ENCODE results near the gene KIF3A.
A peak's percentile ranks its signal among the peaks of the same experiment; 100 is the strongest.

The KIF3A gene

GRCh38 chr5:132736853-132737833 is at the start of gene KIF3A:
KIF3A (minus strand) TSS chr5:132737546; CDS start chr5:132737419, 127 bp downstream.
- H3K9me3 ChIP-seq (ENCODE audit: low read length) = no peaks in the 10 kb centered on the region
- no peaks in the 10 kb centered on the region; the same call in 1 of the 2 replicates for H3K36me3 ChIP-seq (ENCODE audit: insufficient read depth, low read length)
- no peak within 1 kb of the TSS for H3K27ac ChIP-seq (ENCODE audit: low read depth, low read length, poor library complexity, severe bottlenecking)
- H3F3A ChIP-seq (ENCODE audit: insufficient read depth, low read length) = no peaks in the 10 kb centered on the region
- peaks cover 21% of the 10 kb centered on the region for H3K4me1 ChIP-seq (ENCODE audit: insufficient read depth, low read length, severe bottlenecking)
- H3K27me3 ChIP-seq (ENCODE audit: insufficient read depth, low read length) = no peaks in the 10 kb centered on the region; the same call in 1 of the 2 replicates
- H4K20me1 ChIP-seq (ENCODE audit: insufficient read depth, low read length) = no peaks in the 10 kb centered on the region
- H3K9ac ChIP-seq (ENCODE audit: low read length) = peak within 1 kb of the TSS; percentile 66
- H3K79me2 ChIP-seq (ENCODE audit: insufficient read depth, low read length) = no peaks in the 10 kb centered on the region
- peak within 1 kb of the TSS; percentile 85 for H3K4me3 ChIP-seq (ENCODE audit: low read depth, low read length, poor library complexity, severe bottlenecking)
- peak within 1 kb of the TSS; percentile 86 for H3K4me2 ChIP-seq (ENCODE audit: low read length)
- peak within 1 kb of the TSS; percentile 92 for H2AFZ ChIP-seq (ENCODE audit: low read length)
- H3K9me2 ChIP-seq (ENCODE audit: low read depth, low read length) = no peaks in the 10 kb centered on the region
- TF ChIP-seq CTCF (IDR thresholded peaks at IDR 0.05; ENCODE audit: low read length) = no peak; the same call in 1 of the 2 replicates
- TF ChIP-seq EZH2 (IDR thresholded peaks at IDR 0.05; ENCODE audit: borderline replicate concordance, low read length) = no peak

- Histone ChIP-seq H3K9me3 (ENCODE audit: low read length) (no peaks in the 10 kb centered on the region), H3F3A (ENCODE audit: insufficient read depth, low read length) (no peaks in the 10 kb centered on the region), H2AFZ (ENCODE audit: low read length) (no peak overlapping the region), H3K36me3 (ENCODE audit: insufficient read depth, low read length) (no peaks in the 10 kb centered on the region), H3K4me1 (ENCODE audit: insufficient read depth, low read length, severe bottlenecking) (no peaks in the 10 kb centered on the region), H3K9me2 (ENCODE audit: low read depth, low read length) (no peaks in the 10 kb centered on the region), H3K79me2 (ENCODE audit: insufficient read depth, low read length) (no peaks in the 10 kb centered on the region), H3K4me3 (ENCODE audit: low read depth, low read length, poor library complexity, severe bottlenecking) (no peak overlapping the region), H3K27me3 (ENCODE audit: insufficient read depth, low read length) (no peaks in the 10 kb centered on the region; the same call in 1 of the 2 replicates), H3K27ac (ENCODE audit: low read depth, low read length, poor library complexity, severe bottlenecking) (no peak overlapping the region), H3K9ac (ENCODE audit: low read length) (no peak overlapping the region), H4K20me1 (ENCODE audit: insufficient read depth, low read length) (no peaks in the 10 kb centered on the region), H3K4me2 (ENCODE audit: low read length) (no peak overlapping the region)
- TF ChIP-seq CTCF (IDR thresholded peaks at IDR 0.05; ENCODE audit: low read length) (no peak), EZH2 (IDR thresholded peaks at IDR 0.05; ENCODE audit: borderline replicate concordance, low read length) (no peak)
Measured at GRCh38 chr5:132787076-132787475, 49.7 kb upstream of the KIF3A start.

- H2AFZ ChIP-seq (ENCODE audit: low read length) = no peak overlapping the region
- no peak overlapping the region for H3K9ac ChIP-seq (ENCODE audit: low read length)
Measured at GRCh38 chr5:132785864-132786263, 48.5 kb upstream of the KIF3A start.

More at GRCh38 chr5:132785864-132786263, 48.5 kb upstream of the KIF3A start:
- H3K27ac ChIP-seq (ENCODE audit: low read depth, low read length, poor library complexity, severe bottlenecking) = no peak overlapping the region
- no peaks in the 10 kb centered on the region for H3K36me3 ChIP-seq (ENCODE audit: insufficient read depth, low read length)
- H3K4me1 ChIP-seq (ENCODE audit: insufficient read depth, low read length, severe bottlenecking) = no peaks in the 10 kb centered on the region
- no peaks in the 10 kb centered on the region for H3F3A ChIP-seq (ENCODE audit: insufficient read depth, low read length)
- no peak overlapping the region for H3K4me3 ChIP-seq (ENCODE audit: low read depth, low read length, poor library complexity, severe bottlenecking)
- no peaks in the 10 kb centered on the region; the same call in 1 of the 2 replicates for H3K27me3 ChIP-seq (ENCODE audit: insufficient read depth, low read length)
- H4K20me1 ChIP-seq (ENCODE audit: insufficient read depth, low read length) = no peaks in the 10 kb centered on the region
- TF ChIP-seq EZH2 (IDR thresholded peaks at IDR 0.05; ENCODE audit: borderline replicate concordance, low read length) (no peak), CTCF (IDR thresholded peaks at IDR 0.05; ENCODE audit: low read length) (no peak)
- H3K79me2 ChIP-seq (ENCODE audit: insufficient read depth, low read length) = no peaks in the 10 kb centered on the region
- no peak overlapping the region for H3K4me2 ChIP-seq (ENCODE audit: low read length)
- H3K9me3 ChIP-seq (ENCODE audit: low read length) = no peaks in the 10 kb centered on the region
- H3K9me2 ChIP-seq (ENCODE audit: low read depth, low read length) = no peaks in the 10 kb centered on the region
